BLaER1 treated with 17β-estradiol and CSF1 and Interleukin-3, amounts not matched to agents 10 nM and 100 nM (cell line): ENCODE data around the gene CFAP57.

ENCODE experiments used
- H3K27ac ChIP-seq, 11 experiments: shearing (Covaris generic); formaldehyde crosslinking; 2 replicates each; pipeline ENCODE4 v1.8.1; 2022
- H3K27me3 ChIP-seq, 11 experiments: shearing (Covaris generic); formaldehyde crosslinking; 2 replicates each; pipeline ENCODE4 v1.8.1; 2022
- H3K36me3 ChIP-seq, 11 experiments: shearing (Covaris generic); formaldehyde crosslinking; 2 replicates each; pipeline ENCODE4 v1.8.1; 2022
- H3K4me1 ChIP-seq, 10 experiments: shearing (Covaris generic); formaldehyde crosslinking; 2 replicates each; pipeline ENCODE4 v1.8.1; 2022
- H3K4me2 ChIP-seq, 11 experiments: shearing (Covaris generic); formaldehyde crosslinking; 2 replicates each; pipeline ENCODE4 v1.8.1; 2022
- H3K4me3 ChIP-seq, 10 experiments: shearing (Covaris generic); formaldehyde crosslinking; 2 replicates each; pipeline ENCODE4 v1.8.1; 2022
- H3K9ac ChIP-seq, 11 experiments: shearing (Covaris generic); formaldehyde crosslinking; 2 replicates each; pipeline ENCODE4 v1.8.1; 2022
- H3K9me3 ChIP-seq, 11 experiments: shearing (Covaris generic); formaldehyde crosslinking; replicated peaks in 1 of 11; 2 replicates each; pipeline ENCODE4 v1.8.1; 2022
- H4K20me1 ChIP-seq, 11 experiments: shearing (Covaris generic); formaldehyde crosslinking; 2 replicates each; pipeline ENCODE4 v1.8.1; 2022
- Cebpa-rat ChIP-seq, 11 experiments: shearing (Covaris generic); IDR thresholded peaks; 2 replicates each; pipeline ENCODE4 v1.8.1; 2022

Gene CFAP57

GRCh38 chr1:43253876-43254275, 81.7 kb downstream of the CFAP57 start:
- no peak overlapping the region for H3K27ac ChIP-seq
- no peaks in the 10 kb centered on the region for H3K4me1 ChIP-seq

GRCh38 chr1:43255438-43256210, 83.5 kb downstream of the CFAP57 start:
- Histone ChIP-seq H4K20me1 (no peaks in the 10 kb centered on the region), H3K4me1 (no peaks in the 10 kb centered on the region), H3K27me3 (no peaks in the 10 kb centered on the region), H3K36me3 (peaks cover 0 to 3% (median 0%) of the 10 kb centered on the region in 11 experiments; a peak in 2 of 22 replicates), H3K4me3 (no peak overlapping the region), H3K9me3 (peaks cover 39 to 55% (median 48%) of the 10 kb centered on the region in 11 experiments), H3K27ac (no peak overlapping the region), H3K9ac (no peak overlapping the region), H3K4me2 (no peak overlapping the region)
- TF ChIP-seq Cebpa-rat (IDR thresholded peaks at IDR 0.05) = no peak

More at GRCh38 chr1:43253876-43254275, 81.7 kb downstream of the CFAP57 start:
- TF ChIP-seq Cebpa-rat (IDR thresholded peaks at IDR 0.05) = no peak
- Histone ChIP-seq H3K9me3 (peaks cover 40 to 57% (median 43%) of the 10 kb centered on the region in 11 experiments), H4K20me1 (no peaks in the 10 kb centered on the region), H3K4me2 (no peak overlapping the region), H3K9ac (no peak overlapping the region), H3K27me3 (no peaks in the 10 kb centered on the region), H3K36me3 (peaks cover 0 to 3% (median 0%) of the 10 kb centered on the region in 11 experiments; a peak in 2 of 22 replicates), H3K4me3 (no peak overlapping the region)

- Histone ChIP-seq H4K20me1 (no peaks in the 10 kb centered on the region), H3K4me3 (no peak overlapping the region), H3K36me3 (no peaks in the 10 kb centered on the region), H3K9me3 (peaks cover 42 to 55% (median 49%) of the 10 kb centered on the region in 11 experiments), H3K4me1 (no peaks in the 10 kb centered on the region), H3K9ac (no peak overlapping the region), H3K4me2 (no peak overlapping the region), H3K27ac (no peak overlapping the region), H3K27me3 (no peaks in the 10 kb centered on the region)
- TF ChIP-seq Cebpa-rat (IDR thresholded peaks at IDR 0.05) = no peak
Observed at GRCh38 chr1:43256675-43257570, 84.8 kb downstream of the CFAP57 start.

- no peak overlapping the region for H3K27ac ChIP-seq
- H3K4me1 ChIP-seq = no peaks in the 10 kb centered on the region
- H3K4me2 ChIP-seq = no peak overlapping the region
- H4K20me1 ChIP-seq = no peaks in the 10 kb centered on the region
- no peaks in the 10 kb centered on the region for H3K27me3 ChIP-seq
- H3K9me3 ChIP-seq = peaks cover 57 to 68% (median 64%) of the 10 kb centered on the region in 11 experiments
- no peak for TF ChIP-seq Cebpa-rat (IDR thresholded peaks at IDR 0.05)
- no peak overlapping the region for H3K9ac ChIP-seq
- 0 out of 22 replicates have a peak, but pooled peaks cover 0 to 5% (median 0%) of the 10 kb centered on the region in 11 experiments for H3K36me3 ChIP-seq
- H3K4me3 ChIP-seq = no peak overlapping the region
Observed at GRCh38 chr1:43258370-43258769, 86.2 kb downstream of the CFAP57 start.

- no peaks in the 10 kb centered on the region for H4K20me1 ChIP-seq
- no peak overlapping the region for H3K4me2 ChIP-seq
- no peaks in the 10 kb centered on the region for H3K27me3 ChIP-seq
- H3K36me3 ChIP-seq = 0 out of 22 replicates have a peak, but pooled peaks cover 0 to 5% (median 0%) of the 10 kb centered on the region in 11 experiments
- no peak for TF ChIP-seq Cebpa-rat (IDR thresholded peaks at IDR 0.05)
- H3K9me3 ChIP-seq = peaks cover 30 to 55% (median 44%) of the 10 kb centered on the region in 11 experiments
- no peak overlapping the region for H3K9ac ChIP-seq
- H3K27ac ChIP-seq = no peak overlapping the region
- no peak overlapping the region for H3K4me3 ChIP-seq
- peaks cover 0 to 10% (median 0%) of the 10 kb centered on the region in 10 experiments; a peak in 2 of 20 replicates for H3K4me1 ChIP-seq
Observed at GRCh38 chr1:43265431-43265830, 93.3 kb downstream of the CFAP57 start.

GRCh38 chr1:43266881-43267280, 94.8 kb downstream of the CFAP57 start:
- no peak overlapping the region for H3K4me3 ChIP-seq
- no peak for TF ChIP-seq Cebpa-rat (IDR thresholded peaks at IDR 0.05)
- no peaks in the 10 kb centered on the region for H4K20me1 ChIP-seq
- H3K27ac ChIP-seq = no peak overlapping the region
- H3K9ac ChIP-seq = no peak overlapping the region
- H3K27me3 ChIP-seq = no peaks in the 10 kb centered on the region
- peaks cover 16 to 41% (median 31%) of the 10 kb centered on the region in 11 experiments for H3K9me3 ChIP-seq
- peaks cover 0 to 10% (median 0%) of the 10 kb centered on the region in 10 experiments; a peak in 2 of 20 replicates for H3K4me1 ChIP-seq
- H3K4me2 ChIP-seq = no peak overlapping the region
- H3K36me3 ChIP-seq = 0 out of 22 replicates have a peak, but pooled peaks cover 0 to 5% (median 0%) of the 10 kb centered on the region in 11 experiments

- peaks cover 0 to 10% (median 0%) of the 10 kb centered on the region in 10 experiments; a peak in 2 of 20 replicates for H3K4me1 ChIP-seq
- H3K4me3 ChIP-seq = no peak overlapping the region
- H4K20me1 ChIP-seq = no peaks in the 10 kb centered on the region
- no peak overlapping the region for H3K27ac ChIP-seq
- peaks cover 13 to 36% (median 26%) of the 10 kb centered on the region in 11 experiments for H3K9me3 ChIP-seq
- TF ChIP-seq Cebpa-rat (IDR thresholded peaks at IDR 0.05) = no peak
- H3K27me3 ChIP-seq = no peaks in the 10 kb centered on the region
- H3K36me3 ChIP-seq = 0 out of 22 replicates have a peak, but pooled peaks cover 0 to 5% (median 0%) of the 10 kb centered on the region in 11 experiments
- H3K9ac ChIP-seq = no peak overlapping the region
- no peak overlapping the region for H3K4me2 ChIP-seq
Observed at GRCh38 chr1:43267291-43267805, 95.2 kb downstream of the CFAP57 start.

GRCh38 chr1:43267818-43268425, 95.8 kb downstream of the CFAP57 start:
- Histone ChIP-seq H3K27me3 (no peaks in the 10 kb centered on the region), H3K36me3 (peaks cover 0 to 1% (median 0%) of the 10 kb centered on the region in 11 experiments; a peak in 1 of 22 replicates), H3K4me1 (peaks cover 0 to 10% (median 0%) of the 10 kb centered on the region in 10 experiments; a peak in 2 of 20 replicates), H4K20me1 (no peaks in the 10 kb centered on the region), H3K9me3 (peaks cover 8 to 31% (median 21%) of the 10 kb centered on the region in 11 experiments), H3K27ac (no peak overlapping the region), H3K9ac (no peak overlapping the region), H3K4me3 (no peak overlapping the region), H3K4me2 (no peak overlapping the region)
- no peak for TF ChIP-seq Cebpa-rat (IDR thresholded peaks at IDR 0.05)
